ELF-1 (cell line): ENCODE results near the gene SLCO3A1.

Experiments
- DNase-seq: peaks from one replicate; pipeline ENCODE4 v3.0.0-alpha.2; 2016; ENCODE audit warnings: low read depth, low spot score

Gene SLCO3A1

GRCh38 chr15:92001307-92001706 is 147.8 kb downstream of the SLCO3A1 start:
- DNase-seq: no peak

- DNase-seq: no peak
Observed at GRCh38 chr15:92002666-92003065, 149.2 kb downstream of the SLCO3A1 start.

GRCh38 chr15:92003515-92004067 is 150.1 kb downstream of the SLCO3A1 start:
- no peak for DNase-seq

GRCh38 chr15:92005154-92005553 is 151.6 kb downstream of the SLCO3A1 start:
- DNase-seq: no peak

GRCh38 chr15:92006186-92007028 is 152.9 kb downstream of the SLCO3A1 start:
- DNase-seq: no peak

- DNase-seq: no peak
Observed at GRCh38 chr15:92009162-92009561, 155.7 kb downstream of the SLCO3A1 start.

GRCh38 chr15:92011611-92012367 is 158.3 kb downstream of the SLCO3A1 start:
- peak; percentile 6 for DNase-seq

- DNase-seq: no peak
Observed at GRCh38 chr15:92012368-92012629, 158.8 kb downstream of the SLCO3A1 start.

- DNase-seq: no peak
Observed at GRCh38 chr15:92012881-92013280, 159.4 kb downstream of the SLCO3A1 start.

GRCh38 chr15:92014281-92015030 is 160.9 kb downstream of the SLCO3A1 start:
- DNase-seq: no peak

- no peak for DNase-seq
Observed at GRCh38 chr15:92017882-92018534, 164.5 kb downstream of the SLCO3A1 start.

GRCh38 chr15:92018535-92019239 is 165.2 kb downstream of the SLCO3A1 start:
- DNase-seq: no peak

GRCh38 chr15:92019706-92020105 is 166.2 kb downstream of the SLCO3A1 start:
- no peak for DNase-seq

- no peak for DNase-seq
Observed at GRCh38 chr15:92020207-92020606, 166.7 kb downstream of the SLCO3A1 start.

- DNase-seq: no peak
Observed at GRCh38 chr15:92020804-92021203, 167.3 kb downstream of the SLCO3A1 start.

GRCh38 chr15:92021792-92022191 is 168.3 kb downstream of the SLCO3A1 start:
- no peak for DNase-seq

GRCh38 chr15:92023965-92024364 is 170.5 kb downstream of the SLCO3A1 start:
- no peak for DNase-seq

GRCh38 chr15:92025706-92026270 is 172.3 kb downstream of the SLCO3A1 start:
- no peak for DNase-seq

GRCh38 chr15:92028389-92028724 is 174.8 kb downstream of the SLCO3A1 start:
- no peak for DNase-seq

- DNase-seq: no peak
Observed at GRCh38 chr15:92029767-92030166, 176.3 kb downstream of the SLCO3A1 start.

GRCh38 chr15:92033314-92033713 is 179.8 kb downstream of the SLCO3A1 start:
- no peak for DNase-seq
